ENCODE data around the gene TBC1D14.

Gene TBC1D14

DNA sequence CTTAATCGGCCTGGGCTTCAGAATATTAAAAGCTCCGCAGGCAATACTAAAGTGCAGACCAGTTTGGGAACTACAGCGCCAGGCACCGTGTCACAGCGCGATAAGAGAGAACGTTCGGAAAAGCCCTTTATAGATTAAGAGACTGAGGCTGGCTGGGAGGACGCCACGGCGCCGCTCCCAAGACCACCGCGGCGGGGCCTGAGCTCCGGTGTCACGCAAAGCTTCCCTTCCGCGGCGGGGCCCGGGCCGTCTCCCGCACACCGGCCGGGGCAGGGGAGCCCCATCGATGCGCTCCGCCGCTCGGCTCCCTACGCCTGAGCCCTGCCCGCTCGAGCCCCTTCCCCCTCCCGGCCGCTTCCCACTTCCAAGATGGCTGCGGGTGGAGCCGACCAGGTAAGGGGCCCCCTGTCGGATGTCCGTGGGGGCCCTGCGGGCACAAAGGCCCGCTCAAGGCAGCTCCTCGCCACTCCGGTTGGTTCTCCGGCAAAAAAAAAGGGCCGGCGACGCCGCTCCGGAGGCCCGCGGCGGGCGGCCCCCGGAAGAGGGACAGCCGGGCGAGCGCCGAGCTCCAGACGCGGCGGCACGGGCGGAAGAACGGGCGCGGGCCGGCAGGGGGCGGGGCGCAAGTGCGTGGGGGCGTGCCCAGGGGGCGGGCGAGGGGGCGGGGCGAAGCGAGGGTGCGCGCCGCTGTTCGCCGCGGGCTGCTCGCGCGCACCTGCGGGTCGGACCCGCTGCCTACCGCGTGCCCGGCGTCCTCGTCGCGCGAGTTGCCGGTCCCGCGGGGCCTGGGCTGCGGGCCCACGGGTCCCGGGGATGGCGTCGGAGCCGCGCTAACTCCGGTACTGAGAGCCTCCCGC is at the start of gene TBC1D14:
TSS of gene TBC1D14 (plus strand) at position 714 of the 857 bp plus-strand sequence. CDS start 13,564 bp downstream, outside the sequence.
- DNase-seq (ENCODE audit: low read depth in 2 of 2) = peak; percentile 73 to 75

DNA sequence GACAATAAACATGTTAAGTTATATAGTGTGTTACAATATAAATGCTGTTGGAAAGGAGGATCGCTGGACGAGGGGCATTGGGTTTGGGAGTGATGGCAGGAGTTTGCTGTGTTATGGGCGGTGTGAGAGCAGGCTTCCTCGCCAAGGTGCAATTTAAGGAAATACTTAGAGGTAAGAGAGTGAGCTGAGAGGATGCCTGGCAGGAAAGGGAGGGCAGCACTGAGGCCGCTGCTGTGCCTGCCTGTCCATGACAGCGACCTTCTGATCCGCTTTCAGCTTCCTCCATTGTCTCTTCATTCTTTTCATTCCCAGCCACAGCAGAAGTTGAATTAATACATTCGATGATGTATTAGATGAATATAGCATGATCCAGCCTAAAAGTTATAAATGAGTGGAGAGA is 41.2 kb upstream of the TBC1D14 start:
- no peak for DNase-seq (ENCODE audit: low read depth in 2 of 2)

DNA sequence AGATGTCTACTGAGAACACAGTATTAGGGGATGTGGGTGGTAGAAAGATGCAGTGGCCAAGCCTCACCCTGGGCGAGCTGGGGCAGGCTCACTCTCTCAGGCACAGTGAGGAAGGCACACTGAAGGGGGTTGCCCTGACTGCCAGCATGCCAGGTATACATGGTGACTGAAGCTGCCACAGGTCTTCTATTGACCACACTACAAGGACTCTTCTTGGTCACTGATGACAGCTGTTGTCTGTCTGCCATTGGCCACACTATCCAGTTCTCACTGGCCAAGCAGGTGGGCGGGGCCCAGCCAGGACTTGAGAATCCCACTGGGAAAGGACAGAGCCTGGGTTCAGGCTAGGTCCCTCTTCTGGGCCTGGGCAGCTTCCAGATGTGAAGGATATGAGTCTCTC is 39.7 kb upstream of the TBC1D14 start:
- no peak for DNase-seq (ENCODE audit: low read depth in 2 of 2)

DNA sequence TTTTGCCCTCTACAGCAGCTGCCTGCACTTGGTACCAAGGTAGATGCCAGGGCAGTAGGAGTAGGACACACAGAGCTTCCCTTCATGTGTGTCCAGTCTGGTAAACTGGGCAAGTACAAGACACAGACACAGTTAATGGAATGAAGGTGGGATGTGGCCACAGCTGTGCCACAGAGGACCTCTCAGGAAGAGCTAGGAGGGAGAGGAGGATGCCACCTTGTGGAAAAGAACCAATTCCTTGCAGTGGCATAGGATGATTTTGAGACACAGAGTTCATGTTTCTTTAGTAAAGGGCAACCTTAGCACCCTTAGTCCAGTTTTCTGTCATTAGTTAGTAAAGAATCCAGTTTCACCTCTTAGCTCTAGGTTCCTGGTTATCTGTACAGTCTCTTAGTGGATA is 36.3 kb upstream of the TBC1D14 start:
- no peak for DNase-seq (ENCODE audit: low read depth in 2 of 2)

DNA sequence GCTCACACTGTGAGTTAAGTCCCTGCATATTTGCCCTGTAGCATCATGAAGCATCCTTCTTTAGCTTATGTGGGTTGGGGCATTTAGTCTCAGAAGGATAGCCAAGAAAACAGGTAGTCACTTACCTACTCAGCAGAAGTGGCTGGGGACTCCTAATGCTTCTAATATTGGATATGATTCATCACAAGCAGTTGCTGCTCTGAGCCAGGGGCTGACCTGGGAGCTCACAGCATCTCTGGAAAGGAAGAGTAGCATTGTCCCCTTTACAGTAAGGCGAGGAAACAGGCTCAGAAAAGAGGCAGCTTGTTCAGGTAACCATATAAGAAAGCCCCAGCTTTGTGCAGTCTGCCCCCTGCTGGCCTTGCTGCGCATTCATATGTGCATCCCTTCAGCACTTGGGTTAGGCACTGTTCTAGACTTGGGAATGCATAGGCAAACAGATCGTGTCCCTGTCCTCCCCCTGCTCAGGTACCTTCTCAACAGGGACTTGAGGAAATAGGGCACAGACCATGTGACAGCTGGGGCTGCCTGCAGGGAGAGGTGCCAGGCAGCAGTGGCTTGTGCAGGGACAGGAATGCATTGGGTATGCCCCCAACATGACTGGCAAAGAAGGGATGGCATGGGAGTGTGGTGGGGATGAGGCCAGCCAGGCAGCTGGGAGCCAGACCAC is 35.7 kb upstream of the TBC1D14 start:
- DNase-seq (ENCODE audit: low read depth in 2 of 2) = peak; percentile 50 to 52

- no peak for DNase-seq (ENCODE audit: low read depth in 2 of 2)
These were observed 34.6 kb upstream of the TBC1D14 start for GRCh38 chr4:6874981-6875380.

DNA sequence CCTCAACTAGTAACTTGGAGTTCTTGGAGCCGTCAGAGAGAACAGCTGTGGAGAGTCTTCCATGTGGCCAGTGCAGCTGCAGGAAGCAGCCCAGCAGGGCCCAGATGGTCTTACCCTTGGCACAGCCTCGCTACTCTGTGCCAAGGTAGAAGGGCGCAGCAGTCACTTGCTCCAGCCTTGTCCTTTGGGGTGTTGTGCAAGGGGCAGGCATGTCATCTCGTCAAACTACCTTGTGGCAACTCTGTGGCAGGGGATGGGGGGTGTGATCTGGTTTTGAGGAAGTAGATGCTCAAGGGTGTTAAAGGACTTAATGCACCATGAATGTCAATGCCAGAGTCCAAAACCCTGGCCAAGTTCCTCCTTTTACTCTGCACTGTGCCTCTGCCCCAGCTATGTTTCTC is 34.2 kb upstream of the TBC1D14 start:
- DNase-seq (ENCODE audit: low read depth in 2 of 2) = no peak

DNA sequence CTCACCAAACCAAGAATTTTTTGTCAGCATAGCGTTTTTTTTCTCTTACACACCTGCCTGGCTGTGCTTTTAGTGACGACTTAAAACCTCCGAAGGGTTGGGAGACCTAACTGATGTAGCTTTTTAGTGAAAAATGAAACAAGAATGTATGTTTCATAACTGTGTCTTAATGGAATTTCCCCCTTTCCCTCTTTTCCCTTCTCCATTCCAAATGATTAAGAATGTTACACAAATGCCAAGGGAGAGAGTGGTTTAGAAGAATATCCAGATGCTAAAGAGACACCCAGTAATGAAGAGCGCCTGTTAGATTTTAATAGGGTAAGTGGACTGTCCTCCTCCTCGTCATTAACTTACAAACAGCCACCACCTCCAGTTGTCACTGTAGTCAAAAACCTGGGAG is 33.2 kb upstream of the TBC1D14 start:
- no peak for DNase-seq (ENCODE audit: low read depth in 2 of 2)

GRCh38 chr4:6877067-6877466 is 32.6 kb upstream of the TBC1D14 start:
- no peak for DNase-seq (ENCODE audit: low read depth in 2 of 2)

DNA sequence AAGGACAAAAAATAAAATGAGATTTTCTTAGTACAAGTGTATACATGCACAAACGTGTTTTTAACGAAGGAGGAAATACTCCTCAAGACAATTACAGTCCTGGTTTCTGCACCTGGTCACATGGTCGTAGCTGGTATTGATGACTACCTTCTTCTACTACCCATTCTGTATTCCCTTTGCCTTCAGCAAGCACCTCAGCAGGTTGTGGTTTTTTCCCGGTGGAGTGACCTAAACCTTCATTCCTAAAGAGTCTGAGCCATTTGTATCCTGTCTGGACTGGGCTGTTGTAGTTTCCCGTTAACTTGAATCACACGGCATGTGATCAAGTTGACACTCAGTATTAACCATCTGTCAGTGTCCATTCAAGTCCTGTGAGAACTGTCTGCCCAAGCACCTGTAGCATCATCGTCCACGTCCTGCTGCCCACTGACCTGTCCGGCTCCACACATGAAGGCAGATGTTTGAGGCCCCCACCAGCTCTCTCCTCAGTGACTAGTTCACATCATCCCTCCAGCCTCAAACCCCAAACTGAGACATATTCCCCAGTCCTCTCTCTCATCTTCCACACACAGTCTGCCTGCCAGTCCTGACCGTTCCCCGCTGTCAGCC is 31.1 kb upstream of the TBC1D14 start:
- no peak for DNase-seq (ENCODE audit: low read depth in 2 of 2)

- no peak for DNase-seq (ENCODE audit: low read depth in 2 of 2)
These were observed 28.9 kb upstream of the TBC1D14 start for GRCh38 chr4:6880691-6881090.

GRCh38 chr4:6881908-6882307 is 27.7 kb upstream of the TBC1D14 start:
- no peak for DNase-seq (ENCODE audit: low read depth in 2 of 2)

DNA sequence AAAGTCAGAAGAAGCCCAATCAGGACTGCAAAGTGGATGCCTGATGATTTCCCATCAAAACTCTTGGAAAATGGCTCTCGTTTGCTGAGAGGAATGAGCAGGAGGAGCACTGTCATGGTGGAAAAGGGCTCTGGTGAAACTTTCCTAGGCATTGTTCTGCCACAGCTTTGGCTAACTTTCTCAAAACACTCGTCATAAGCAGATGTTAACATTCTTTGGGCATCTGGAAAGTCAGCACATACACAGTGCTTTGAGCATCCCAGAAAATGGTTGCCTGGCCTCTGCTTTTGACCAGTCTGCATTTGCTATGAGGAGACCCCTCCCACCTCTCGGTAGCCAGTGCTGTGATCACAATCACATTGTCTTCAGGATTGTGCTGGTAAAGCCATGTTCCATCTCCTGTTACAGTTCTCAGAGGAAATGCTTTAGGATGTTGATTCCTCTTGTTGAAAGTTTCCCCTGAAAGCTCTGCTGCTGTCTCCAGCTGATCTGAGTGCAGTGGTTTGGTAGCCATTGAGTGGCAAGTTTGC is 25.2 kb upstream of the TBC1D14 start:
- DNase-seq (ENCODE audit: low read depth in 2 of 2) = no peak

GRCh38 chr4:6885953-6886557 is 23.6 kb upstream of the TBC1D14 start:
- DNase-seq (ENCODE audit: low read depth in 2 of 2) = no peak

DNA sequence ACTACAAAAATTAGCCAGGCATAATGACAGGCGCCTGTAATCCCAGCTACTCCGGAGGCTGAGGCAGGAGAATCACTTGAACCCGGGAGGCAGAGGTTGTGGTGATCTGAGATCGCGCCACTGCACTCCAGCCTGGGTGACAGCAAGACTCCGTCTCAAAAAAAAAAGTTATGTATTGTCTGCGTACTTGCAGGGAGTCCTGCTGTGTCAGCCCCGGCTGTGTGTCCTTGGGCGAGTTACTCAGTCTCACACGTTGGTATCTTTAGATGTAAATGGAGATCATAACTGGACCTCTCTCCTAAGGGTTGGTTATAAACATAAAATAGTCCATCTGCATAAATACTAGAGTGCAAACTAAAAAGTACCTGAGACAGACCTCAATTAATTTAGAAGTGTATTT is 22.7 kb upstream of the TBC1D14 start:
- DNase-seq (ENCODE audit: low read depth in 2 of 2) = no peak

GRCh38 chr4:6887591-6888371 is 21.8 kb upstream of the TBC1D14 start:
- DNase-seq (ENCODE audit: low read depth in 2 of 2) = no peak

DNA sequence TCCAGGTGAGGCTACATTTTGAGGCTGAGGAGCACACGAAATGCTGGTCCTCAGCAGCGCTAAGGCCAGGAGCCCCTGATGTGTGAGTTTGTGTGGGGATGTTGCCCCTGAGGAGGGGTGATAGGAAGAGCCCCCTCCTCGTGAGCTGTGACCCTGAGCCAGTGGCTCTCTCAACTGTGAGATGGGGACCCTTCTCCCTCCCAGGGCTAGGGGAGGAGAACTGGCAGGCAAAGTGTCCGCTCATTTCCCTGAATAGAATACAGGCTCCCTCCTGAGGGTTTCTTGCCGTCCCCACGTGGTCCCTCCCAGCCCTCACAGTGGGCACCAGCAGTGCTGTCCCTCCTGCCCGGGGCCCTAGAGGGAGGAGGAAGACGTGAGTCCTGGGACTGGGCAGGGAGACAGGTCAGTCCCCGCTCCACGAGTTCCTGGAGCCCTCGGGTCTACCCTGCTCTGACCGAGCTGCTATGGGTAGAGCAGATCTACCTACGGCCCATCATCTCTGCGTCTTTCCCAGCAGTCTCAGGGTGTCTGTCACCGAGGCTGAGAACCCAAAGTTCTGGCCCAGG is 21.0 kb upstream of the TBC1D14 start:
- no peak for DNase-seq (ENCODE audit: low read depth in 2 of 2)

DNA sequence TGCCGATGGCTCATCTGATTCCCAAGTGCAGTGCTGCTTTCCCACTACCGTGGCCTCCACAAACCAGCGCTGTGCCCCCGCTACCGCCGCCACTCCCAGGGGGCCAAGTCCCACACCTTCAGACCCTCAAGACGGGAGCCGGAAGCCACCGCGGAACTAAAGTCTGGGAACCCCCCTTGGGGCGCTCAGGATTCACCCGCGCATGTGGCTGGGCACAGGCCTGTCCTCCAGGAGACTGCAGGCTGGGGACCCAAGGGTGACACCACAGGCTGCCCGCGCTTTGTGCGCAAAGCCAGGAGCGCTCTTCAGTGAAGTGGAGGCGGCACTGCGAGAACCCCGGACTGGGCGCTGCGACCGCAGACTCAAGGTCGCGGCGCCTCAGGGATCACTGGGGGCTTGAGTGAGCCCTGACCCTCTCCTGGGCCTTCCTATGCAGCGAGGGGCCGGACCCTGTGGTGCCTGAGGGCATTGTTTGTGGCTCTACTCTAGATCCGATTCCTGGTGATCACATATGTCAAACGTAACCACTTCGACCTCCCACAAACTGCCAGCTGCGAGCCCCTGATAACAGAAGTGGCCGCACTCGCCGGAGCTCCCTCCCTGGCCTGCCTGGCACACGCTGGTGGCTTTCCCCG is 20.4 kb upstream of the TBC1D14 start:
- DNase-seq (ENCODE audit: low read depth in 2 of 2) = no peak

DNA sequence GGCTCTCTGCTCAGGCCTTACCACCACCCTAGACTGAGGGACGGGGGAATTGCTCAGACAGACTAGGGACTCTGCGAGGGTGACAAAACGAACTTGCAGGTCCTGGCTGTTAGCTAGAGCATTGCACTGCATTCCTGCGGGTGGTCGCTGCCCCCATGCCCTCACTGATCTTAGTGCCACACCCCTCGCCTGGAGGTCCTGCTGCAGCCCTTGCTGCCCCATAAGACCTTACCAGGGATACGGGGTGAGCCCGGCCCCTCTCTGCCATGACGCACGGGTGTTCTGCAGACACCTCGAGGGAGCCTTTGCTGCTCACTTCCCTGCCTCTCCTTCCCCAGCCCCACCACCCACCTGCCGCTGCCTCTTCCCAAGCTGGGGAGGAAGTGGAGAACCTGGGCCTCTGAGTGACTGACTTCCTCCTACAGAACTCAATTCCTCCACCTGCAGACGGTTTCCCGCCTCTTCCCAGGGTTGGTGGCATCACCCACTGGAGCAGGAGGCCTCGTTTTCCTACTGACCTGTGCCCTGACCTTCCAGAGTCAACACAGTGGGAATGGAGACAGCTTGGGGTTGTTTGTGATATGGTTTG is 19.8 kb upstream of the TBC1D14 start:
- no peak for DNase-seq (ENCODE audit: low read depth in 2 of 2)

DNA sequence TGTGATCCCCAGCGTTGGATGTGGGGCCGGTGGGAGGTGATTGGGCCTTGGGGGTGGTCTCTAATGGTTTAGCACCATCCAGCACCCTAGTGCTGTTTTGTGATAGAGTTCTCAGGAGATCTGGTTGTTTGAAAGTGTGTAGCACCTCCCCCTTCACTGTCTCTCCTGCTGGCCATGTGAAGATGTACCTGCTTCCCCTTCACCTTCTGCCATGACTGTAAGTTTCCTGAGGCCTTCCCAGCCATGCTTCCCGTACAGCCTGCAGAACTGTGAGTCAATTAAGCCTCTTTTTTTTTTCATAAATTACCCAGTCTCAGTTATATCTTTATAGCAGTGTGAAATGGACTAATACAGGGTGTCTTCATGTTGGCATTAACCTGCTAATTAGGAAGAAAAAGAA is 19.3 kb upstream of the TBC1D14 start:
- DNase-seq (ENCODE audit: low read depth in 2 of 2) = no peak
